ENCODE measurements around the gene SYTL5.

Gene SYTL5

DNA sequence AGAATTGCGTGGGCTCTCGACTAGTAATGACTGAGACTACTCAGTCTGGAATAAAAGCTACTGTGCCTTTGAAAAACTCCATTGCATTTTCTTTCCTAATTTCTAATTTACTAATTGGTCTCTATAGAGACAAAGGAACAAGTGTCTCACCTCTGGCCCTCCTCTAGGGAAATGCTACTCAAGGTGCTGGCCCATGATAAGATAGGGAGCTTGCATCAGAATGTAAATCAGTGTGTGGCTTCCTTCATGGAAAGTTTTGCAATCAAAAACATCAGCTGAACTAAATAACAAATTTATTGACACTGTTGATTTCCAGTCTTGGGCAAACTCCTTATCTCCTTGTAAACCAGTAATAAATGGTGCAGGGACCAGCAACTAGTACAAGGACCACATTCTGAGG lies 132.5 kb downstream of the SYTL5 start:
- no peak for DNase-seq (ENCODE audit: low read depth)

DNA sequence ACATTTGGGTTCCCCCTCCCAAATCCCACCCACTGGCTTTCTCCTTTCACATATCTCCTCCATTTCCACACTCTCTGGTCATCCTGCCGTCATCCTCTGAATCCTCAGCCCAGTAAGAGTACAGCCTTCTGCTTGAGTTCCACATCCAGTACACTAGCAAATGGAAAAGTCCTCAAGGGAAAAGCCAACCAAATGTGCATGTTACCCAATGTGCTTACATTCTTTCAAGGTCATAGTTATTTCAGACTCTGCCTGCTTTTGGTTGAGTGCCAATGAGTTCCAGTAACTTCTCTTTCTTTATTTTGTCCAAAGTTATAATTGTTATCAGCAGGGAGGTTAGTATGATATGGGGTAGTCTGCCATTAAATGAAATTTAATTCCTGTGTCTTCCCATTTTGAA lies 136.3 kb downstream of the SYTL5 start:
- no peak for DNase-seq (ENCODE audit: low read depth)

DNA sequence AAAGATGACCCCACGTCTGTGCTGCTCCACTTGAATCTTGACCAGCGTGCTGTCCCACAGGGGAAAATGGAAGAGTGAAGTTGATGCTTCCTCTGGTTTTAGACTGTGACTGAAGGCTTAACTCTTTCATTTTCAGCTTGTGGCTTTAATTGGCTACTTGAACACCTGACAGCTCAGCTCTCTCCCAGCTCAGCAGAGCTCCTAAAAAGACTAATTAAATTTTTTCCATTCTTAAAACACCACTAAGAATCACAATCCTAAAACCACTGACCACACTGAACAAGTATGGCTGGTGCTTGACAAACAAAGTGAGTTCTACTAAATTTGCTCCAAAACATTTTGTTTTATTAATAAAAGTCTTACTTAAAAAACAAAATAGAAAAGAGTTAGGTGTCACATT lies 142.7 kb downstream of the SYTL5 start:
- DNase-seq (ENCODE audit: low read depth), result no peak

DNA sequence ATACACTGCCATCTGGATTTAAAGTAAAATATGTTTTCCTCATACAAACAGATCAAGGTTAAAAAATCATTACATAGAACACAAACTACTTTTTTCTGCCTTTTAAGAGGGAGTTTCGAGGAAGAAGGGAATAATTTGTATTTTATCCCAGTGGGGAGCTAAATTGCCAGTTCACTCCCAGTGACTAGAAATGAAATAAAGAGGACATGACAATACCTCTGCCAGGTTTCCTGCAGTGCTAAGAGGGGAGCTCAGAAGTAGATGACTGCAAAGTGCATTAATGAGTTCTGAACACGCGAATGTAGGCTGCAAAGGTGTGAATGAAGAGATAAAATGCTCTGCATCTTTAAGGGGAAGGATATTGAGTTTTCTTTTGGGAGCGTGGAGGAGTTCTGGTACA lies 144.6 kb downstream of the SYTL5 start:
- no peak for DNase-seq (ENCODE audit: low read depth)

DNA sequence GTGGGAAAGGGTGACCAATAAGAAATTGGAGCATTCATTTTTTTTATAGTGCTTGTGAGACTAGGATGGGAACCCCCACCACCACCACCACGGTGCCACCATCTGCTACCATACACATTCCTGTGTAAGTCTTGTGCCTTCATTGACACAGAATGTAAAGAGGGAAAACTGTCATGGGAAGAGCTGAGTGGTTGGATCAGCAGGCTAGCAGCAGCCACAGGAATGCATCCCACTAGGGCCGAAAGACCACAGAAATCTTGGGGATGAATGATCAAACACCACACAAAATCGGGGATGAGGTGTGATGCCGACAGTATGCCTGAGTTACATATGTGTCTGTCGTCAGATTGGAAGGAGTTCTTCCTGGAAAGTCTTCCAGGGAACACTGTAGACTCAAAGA lies 145.1 kb downstream of the SYTL5 start:
- no peak for DNase-seq (ENCODE audit: low read depth)

DNA sequence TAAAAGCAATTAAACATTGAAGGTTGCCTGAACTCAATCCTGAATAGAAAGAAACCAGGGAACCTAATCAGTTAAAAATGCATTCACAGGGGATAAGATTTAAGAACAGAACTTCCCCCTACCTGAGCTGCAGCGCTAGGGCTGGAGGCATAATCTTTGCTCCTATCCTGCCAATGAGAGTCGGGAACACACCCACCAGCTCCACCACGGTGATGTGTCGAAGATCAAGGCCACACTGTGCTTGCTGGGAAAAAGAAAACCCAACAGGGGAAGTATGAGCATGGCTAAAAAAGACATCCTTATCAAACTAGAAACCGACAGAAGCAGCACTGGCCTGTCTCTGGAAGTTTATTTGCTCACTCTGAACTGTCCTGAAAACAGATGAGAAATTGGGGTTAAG lies 148.0 kb downstream of the SYTL5 start:
- no peak for DNase-seq (ENCODE audit: low read depth)

DNA sequence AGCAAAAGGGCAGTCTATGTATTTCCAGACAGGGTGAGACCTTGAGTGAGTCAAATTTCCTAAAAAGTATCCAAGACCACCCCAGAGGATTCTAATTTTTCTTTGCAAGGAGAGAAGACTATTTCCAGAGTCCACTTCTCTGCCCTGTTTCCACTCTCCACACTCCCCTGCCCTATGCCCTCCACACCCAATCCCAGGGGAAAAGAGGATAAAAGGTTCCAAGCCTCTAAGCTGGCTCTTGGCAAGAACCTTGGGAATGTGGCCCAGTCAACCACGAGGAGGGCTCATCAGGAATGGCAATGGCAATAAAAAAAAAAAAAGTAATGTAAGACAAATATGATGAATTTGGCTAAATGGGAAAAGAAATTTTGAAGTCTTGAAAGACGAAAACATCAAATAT lies 148.5 kb downstream of the SYTL5 start:
- DNase-seq (ENCODE audit: low read depth), result no peak

DNA sequence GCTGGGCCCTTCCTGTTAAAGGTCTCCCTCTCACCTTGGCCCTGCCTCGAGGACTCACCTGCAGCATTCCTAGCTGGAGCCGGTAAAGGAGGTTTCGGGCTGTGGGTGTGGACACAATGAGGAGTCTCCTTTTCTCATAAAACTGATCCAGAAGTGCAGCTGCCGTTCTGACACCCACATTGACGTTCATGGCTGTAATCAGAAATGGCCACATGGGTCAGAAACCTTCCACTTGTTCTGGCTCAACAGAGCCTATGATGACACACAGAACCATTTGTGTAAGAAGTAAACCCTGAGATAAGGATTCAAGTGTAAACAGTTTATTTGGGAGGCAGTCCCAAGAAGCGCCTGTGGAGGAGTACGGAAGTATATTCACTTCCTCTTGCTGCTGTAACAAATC lies 150.5 kb downstream of the SYTL5 start:
- DNase-seq (ENCODE audit: low read depth), result no peak

DNA sequence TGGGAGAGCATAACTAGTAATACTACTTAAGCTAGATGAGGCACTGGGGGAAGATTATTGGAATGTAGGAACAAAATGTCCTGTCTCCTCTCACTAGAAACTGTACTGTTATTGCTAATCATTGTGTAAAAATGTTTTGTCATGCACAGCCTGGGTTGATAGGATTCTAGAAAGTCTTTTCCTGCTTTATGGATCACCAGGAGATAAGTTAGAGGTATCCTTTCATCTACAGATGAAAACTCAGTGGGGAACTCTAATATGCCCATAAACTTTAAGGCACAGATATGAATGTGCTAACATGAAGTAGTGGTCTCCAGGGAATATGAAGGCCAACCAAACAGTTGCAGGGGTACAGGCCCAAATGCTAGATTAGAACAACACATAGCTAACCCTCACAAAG lies 156.8 kb downstream of the SYTL5 start:
- DNase-seq (ENCODE audit: low read depth), result no peak

DNA sequence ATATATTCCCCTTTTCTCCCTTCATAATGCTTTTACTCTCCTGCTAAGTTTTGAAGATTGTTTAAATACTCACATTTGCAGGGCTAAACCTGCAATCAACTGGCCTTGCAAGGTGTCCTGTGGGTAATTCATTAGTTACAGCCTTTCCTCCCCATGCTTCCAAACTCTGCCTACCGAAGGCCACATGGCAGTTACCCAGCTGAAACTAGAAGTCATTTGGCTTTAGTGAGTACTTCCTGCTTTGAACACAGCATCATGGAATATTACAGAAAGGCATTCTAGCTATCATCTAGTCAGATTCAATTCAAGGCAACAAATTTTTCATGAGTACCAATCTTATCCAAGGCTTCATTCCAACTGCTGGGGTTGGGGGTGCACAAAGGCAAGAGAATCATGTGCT lies 158.7 kb downstream of the SYTL5 start:
- no peak for DNase-seq (ENCODE audit: low read depth)

DNA sequence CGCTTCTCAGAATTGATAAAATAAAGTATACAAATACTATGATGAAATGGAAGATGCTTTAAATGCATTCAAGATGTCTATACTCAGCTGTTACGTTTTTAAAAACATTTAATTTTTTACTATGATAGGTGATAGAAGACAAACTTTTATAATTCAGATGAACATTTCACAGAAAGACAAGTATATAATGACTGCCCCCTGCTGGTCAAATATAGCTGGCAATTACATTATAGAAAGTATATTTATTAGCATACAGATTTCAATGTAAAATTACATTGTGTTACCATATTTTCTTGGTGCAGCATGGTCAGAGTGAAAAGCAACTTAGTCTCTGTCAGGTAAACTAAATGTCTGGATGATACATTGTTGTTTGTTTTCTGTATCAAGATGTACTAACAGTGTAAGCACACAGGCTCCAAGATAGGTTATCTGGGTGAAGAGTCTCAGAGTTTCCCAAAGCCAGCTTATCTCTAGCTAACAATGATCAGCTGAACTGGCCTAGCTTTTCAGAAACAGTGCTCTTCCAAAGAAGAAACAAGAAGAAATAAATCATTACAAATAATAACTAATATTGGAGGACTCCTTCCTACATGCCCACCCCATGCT lies 160.2 kb downstream of the SYTL5 start:
- DNase-seq (ENCODE audit: low read depth), result no peak

DNA sequence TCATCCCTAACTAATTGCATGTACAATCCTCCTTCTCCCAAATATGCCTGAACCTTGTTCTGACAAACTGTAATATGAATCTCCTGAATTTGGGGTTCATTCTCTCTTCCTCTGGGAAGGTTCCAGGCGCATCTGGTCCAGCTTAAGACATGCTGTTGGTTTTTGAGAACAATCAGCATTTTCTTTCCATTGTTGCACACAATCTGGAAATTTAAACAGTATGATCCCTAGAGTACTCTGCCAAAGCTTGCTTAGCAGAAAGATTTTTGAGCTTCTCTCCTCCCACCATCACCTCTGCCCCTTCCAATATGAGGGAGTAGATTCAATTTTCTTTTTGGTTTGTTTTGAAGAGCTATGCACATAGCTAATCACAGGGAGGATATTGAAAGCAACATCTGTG lies 164.2 kb downstream of the SYTL5 start:
- DNase-seq (ENCODE audit: low read depth), result no peak

DNA sequence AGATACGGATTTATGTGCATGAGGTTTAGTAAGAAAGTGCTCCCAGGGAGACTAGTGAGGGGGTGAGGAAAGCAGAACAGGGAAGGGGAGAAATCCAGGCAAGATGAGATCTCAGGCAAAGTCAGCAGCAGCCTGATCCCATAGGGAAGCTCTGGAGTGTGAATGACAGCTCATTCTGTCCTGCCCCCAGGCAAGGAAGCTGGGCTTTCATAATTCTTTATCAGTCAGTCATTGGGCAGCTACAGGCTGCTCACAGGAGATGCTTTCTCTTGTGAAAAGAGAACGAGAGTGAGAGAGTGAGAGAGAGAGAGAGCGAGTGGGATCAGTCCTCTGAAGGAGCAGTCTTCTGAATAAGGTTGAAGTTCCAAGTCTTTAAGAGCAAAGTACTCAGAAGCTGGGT lies 166.2 kb downstream of the SYTL5 start:
- DNase-seq (ENCODE audit: low read depth), result no peak

DNA sequence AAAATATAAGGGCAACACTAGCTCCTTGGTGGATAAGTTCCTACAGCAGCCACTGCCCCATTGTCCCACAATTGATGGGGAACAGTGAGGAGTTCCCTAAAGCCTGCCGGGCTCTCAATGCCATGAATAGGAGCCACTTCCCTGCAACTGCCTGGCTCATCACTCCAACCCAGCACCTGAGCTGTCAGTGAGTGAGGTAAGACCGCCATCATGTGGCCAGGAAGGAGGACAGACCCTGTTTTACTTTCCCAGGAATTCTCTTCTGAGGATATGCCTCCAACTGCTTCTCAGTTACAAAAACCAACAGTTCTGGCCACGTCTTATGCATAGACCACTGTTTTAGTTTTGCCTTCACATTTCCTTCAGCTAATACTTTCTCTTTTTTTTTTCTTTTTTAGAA lies 168.8 kb downstream of the SYTL5 start:
- DNase-seq (ENCODE audit: low read depth), result no peak

DNA sequence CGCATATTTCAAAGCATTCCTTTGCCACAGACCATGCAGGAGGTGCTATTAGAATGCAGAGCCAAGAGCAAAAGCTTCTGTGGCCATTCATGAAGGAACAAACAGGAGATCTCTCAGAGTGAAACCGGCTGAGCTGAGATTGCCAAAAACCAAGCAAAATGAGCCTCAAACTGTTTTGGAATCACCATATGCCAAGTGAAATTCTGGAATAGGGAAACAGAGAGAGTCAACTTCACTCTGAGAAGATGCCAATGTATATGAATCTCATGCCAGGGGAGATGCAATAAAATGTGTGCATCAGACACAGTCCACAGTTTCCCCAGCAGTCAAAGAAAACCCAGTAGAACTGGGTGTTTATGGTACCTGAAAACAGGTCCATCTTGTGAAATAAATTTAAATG lies 172.0 kb downstream of the SYTL5 start:
- no peak for DNase-seq (ENCODE audit: low read depth)

Measured in T follicular helper cell (primary cell).